ENCODE results near the gene SNCAIP. TPM values are rescaled to one million over a fixed set of nuclear protein-coding genes. Genes with fewer than 3 reads are reported as not detected.
"Not testable (repeated sequence)": the region's sequence is repeated elsewhere in the genome, so short reads cannot be mapped to it uniquely, and the experiment has no call there.

Gene SNCAIP
- total RNA-seq, 1 experiment from 2014 or later = not detected

DNA sequence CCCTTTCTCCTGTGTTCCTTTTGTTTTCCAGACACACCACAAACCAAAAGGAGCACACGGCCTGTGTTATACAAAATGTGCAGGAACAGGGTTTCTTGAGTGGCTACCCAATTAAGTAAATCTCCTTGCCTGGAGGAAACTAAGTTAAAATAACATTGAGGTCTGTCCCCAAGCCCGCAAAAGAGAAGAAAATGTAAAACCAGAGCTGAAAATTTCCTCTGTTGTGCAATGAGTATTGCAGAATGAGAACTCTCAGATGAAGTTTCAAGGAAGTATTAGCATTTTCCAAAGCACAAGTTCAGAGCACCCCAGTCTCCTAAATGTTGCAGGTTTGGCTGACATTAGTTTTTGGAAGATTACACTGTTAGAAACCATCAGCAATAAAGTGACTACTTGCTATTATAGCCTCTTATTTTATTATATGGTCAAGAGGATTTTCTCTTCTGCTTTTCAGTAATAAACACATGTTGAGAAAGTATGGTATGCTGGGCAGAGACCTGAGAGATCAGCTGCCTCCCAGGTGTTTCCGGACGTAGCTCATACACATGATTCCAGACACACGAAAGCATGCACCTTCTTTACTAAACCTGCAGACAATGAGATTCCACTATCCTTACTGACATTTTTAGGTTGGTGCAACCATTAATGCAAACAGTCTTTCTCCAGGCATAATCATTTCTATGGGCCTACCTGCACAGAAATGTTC, 161.3 kb downstream of the SNCAIP start:
- no peak for DNase-seq
- Histone ChIP-seq H3K27ac (ENCODE audit: low read length) (no peak overlapping the region), H3K4me3 (ENCODE audit: low read length) (no peak overlapping the region), H4K20me1 (ENCODE audit: insufficient read depth, low read depth, low read length) (no peaks in the 10 kb centered on the region), H3K27me3 (ENCODE audit: low read length) (no peaks in the 10 kb centered on the region), H3K4me2 (ENCODE audit: low read depth, low read length, poor library complexity, severe bottlenecking) (no peak overlapping the region), H3K4me1 (ENCODE audit: low read length) (no peaks in the 10 kb centered on the region), H3K9ac (ENCODE audit: low read length) (no peak overlapping the region), H3K9me2 (replicated peaks; ENCODE audit: insufficient read depth, low read length) (no peaks in the 10 kb centered on the region), H3K79me2 (ENCODE audit: low read length) (no peaks in the 10 kb centered on the region), H3K9me3 (ENCODE audit: low read length) (no peaks in the 10 kb centered on the region), H2AFZ (ENCODE audit: low read length) (no peak overlapping the region), H3K36me3 (ENCODE audit: insufficient read depth, low read length) (no peaks in the 10 kb centered on the region)

DNA sequence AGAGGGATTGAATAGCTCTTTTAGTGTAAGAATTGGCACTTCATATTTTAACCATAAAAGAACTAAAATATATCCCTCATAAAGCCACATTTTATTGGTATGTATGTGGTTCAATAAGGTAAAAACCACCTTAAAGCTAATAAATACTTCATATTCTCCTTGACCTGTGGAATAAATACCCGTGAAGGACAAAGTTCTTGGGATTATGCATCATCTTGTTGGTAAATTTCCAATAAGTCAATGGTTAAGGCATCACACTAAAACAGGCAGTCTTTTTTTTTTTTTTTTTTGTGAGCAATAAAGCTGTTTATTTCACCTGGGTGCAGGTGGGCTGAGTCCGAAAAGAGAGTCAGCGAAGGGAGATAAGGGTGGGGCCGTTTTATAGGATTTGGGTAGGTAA, 161.9 kb downstream of the SNCAIP start:
- Histone ChIP-seq H3K27ac (ENCODE audit: low read length) (no peak overlapping the region), H3K36me3 (ENCODE audit: insufficient read depth, low read length) (no peaks in the 10 kb centered on the region), H3K9me2 (replicated peaks; ENCODE audit: insufficient read depth, low read length) (no peaks in the 10 kb centered on the region), H3K9me3 (ENCODE audit: low read length) (no peaks in the 10 kb centered on the region), H2AFZ (ENCODE audit: low read length) (no peak overlapping the region), H3K4me3 (ENCODE audit: low read length) (no peak overlapping the region), H3K4me2 (ENCODE audit: low read depth, low read length, poor library complexity, severe bottlenecking) (no peak overlapping the region), H3K27me3 (ENCODE audit: low read length) (no peaks in the 10 kb centered on the region), H4K20me1 (ENCODE audit: insufficient read depth, low read depth, low read length) (no peaks in the 10 kb centered on the region), H3K79me2 (ENCODE audit: low read length) (no peaks in the 10 kb centered on the region), H3K9ac (ENCODE audit: low read length) (no peak overlapping the region), H3K4me1 (ENCODE audit: low read length) (no peaks in the 10 kb centered on the region)
- DNase-seq = no peak

DNA sequence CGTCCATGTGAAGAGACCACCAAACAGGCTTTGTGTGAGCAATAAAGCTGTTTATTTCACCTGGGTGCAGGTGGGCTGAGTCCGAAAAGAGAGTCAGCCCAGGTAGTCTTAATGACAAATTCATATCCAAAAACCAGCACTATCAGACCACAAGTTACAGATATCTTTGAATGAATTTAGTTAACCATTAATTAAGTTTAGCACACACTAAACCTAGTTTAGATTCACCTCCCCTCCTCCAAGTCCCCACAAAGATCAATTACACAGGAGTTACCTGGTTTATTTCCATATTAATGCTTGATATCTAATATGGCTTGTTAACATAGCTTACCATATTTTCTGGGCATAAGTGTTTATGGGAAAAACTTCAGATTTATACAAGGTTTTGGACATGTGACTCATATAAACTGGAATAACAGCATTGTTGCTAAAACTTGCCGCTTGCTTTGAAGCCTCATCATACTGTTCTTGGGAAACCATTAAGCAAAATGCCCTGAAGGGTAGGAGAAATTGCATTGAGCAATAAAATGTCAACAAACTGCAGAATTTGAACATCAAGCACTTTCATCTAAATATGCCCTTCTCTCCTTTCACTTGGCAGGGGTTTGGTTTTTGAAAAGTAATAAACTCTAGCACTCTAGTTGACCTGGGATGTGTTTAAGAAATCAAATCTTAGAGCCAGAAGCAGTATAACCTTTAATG, 166.9 kb downstream of the SNCAIP start:
- Histone ChIP-seq H3K4me3 (ENCODE audit: low read length) (no peak overlapping the region), H2AFZ (ENCODE audit: low read length) (no peak overlapping the region), H3K4me2 (ENCODE audit: low read depth, low read length, poor library complexity, severe bottlenecking) (no peak overlapping the region), H3K79me2 (ENCODE audit: low read length) (no peaks in the 10 kb centered on the region), H3K36me3 (ENCODE audit: insufficient read depth, low read length) (no peaks in the 10 kb centered on the region), H3K9ac (ENCODE audit: low read length) (no peak overlapping the region), H3K27ac (ENCODE audit: low read length) (no peak overlapping the region), H3K4me1 (ENCODE audit: low read length) (no peaks in the 10 kb centered on the region), H4K20me1 (ENCODE audit: insufficient read depth, low read depth, low read length) (no peaks in the 10 kb centered on the region), H3K9me3 (ENCODE audit: low read length) (no peaks in the 10 kb centered on the region), H3K27me3 (ENCODE audit: low read length) (no peaks in the 10 kb centered on the region), H3K9me2 (replicated peaks; ENCODE audit: insufficient read depth, low read length) (no peaks in the 10 kb centered on the region)
- DNase-seq = no peak

DNA sequence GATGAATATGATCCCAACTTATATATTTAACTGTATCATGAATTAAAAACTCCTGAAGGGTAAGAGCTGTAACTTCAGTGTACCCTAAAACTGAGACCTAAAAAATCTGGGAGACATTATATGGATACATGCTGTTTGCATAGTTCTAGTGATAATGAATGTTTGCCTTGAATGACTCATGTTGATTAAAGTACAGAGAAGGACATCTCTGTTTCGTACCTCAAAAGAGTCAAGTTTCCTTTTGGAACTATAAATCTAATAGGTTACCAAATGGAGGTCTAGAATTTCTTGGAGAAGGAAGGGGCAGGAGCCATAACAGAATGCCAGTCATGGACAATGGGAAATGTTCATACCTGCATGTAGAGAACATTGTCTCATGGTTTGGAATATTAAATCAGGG, 168.1 kb downstream of the SNCAIP start:
- no peak overlapping the region for H3K4me2 ChIP-seq (ENCODE audit: low read depth, low read length, poor library complexity, severe bottlenecking)
- DNase-seq = no peak
- H3K36me3 ChIP-seq (ENCODE audit: insufficient read depth, low read length) = no peaks in the 10 kb centered on the region
- no peaks in the 10 kb centered on the region for H3K4me1 ChIP-seq (ENCODE audit: low read length)
- no peaks in the 10 kb centered on the region for H3K27me3 ChIP-seq (ENCODE audit: low read length)
- no peaks in the 10 kb centered on the region for H3K9me3 ChIP-seq (ENCODE audit: low read length)
- H3K9me2 ChIP-seq (replicated peaks; ENCODE audit: insufficient read depth, low read length) = no peaks in the 10 kb centered on the region
- H3K27ac ChIP-seq (ENCODE audit: low read length) = no peak overlapping the region
- H3K4me3 ChIP-seq (ENCODE audit: low read length) = no peak overlapping the region
- H3K9ac ChIP-seq (ENCODE audit: low read length) = no peak overlapping the region
- H4K20me1 ChIP-seq (ENCODE audit: insufficient read depth, low read depth, low read length) = no peaks in the 10 kb centered on the region
- no peaks in the 10 kb centered on the region for H3K79me2 ChIP-seq (ENCODE audit: low read length)
- H2AFZ ChIP-seq (ENCODE audit: low read length) = no peak overlapping the region

DNA sequence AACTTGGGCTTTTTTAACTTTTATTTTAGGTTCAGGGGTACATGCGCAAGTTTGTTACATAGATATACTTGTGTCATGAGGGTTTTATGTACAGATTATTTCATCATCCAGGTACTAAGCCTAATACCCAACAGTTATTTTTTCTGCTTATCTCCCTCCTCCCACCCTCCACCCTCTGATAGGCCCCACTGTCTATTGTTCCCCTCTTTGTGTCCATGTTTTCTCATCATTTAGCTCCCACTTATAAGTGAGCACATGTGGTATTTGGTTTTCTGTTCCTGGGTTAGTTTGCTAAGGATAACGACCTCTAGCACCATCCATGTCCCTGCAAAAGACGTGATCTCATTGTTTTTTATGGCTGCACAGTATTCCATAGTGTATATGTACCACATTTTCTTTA, 172.1 kb downstream of the SNCAIP start:
- no peak for DNase-seq

DNA sequence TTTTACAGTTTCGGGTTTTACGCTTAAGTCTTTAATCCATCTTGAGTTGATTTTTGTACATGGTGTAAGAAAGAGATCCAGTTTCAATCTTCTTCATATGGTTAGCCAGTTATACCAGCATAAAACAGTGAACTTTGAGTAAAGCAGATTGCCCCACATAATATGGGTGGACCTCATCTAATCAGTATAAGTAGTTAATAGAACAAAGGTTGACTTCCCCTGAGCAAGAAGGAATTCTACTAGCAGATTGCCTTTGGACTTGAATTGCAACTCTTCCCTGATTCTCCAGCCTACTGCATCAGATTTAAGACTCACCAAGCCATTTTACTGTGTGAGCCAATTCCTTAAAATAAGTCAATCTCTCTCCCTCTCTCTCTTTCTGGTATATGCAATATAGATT, 173.2 kb downstream of the SNCAIP start:
- no peaks in the 10 kb centered on the region for H4K20me1 ChIP-seq (ENCODE audit: insufficient read depth, low read depth, low read length)
- H3K36me3 ChIP-seq (ENCODE audit: insufficient read depth, low read length) = no peaks in the 10 kb centered on the region
- H3K4me1 ChIP-seq (ENCODE audit: low read length) = no peaks in the 10 kb centered on the region
- H3K27me3 ChIP-seq (ENCODE audit: low read length) = no peaks in the 10 kb centered on the region
- no peaks in the 10 kb centered on the region for H3K9me3 ChIP-seq (ENCODE audit: low read length)
- no peak overlapping the region for H3K4me3 ChIP-seq (ENCODE audit: low read length)
- H3K79me2 ChIP-seq (ENCODE audit: low read length) = no peaks in the 10 kb centered on the region
- H3K9me2 ChIP-seq (replicated peaks; ENCODE audit: insufficient read depth, low read length) = no peaks in the 10 kb centered on the region
- H3K27ac ChIP-seq (ENCODE audit: low read length) = no peak overlapping the region
- H3K4me2 ChIP-seq (ENCODE audit: low read depth, low read length, poor library complexity, severe bottlenecking) = no peak overlapping the region
- H2AFZ ChIP-seq (ENCODE audit: low read length) = no peak overlapping the region
- H3K9ac ChIP-seq (ENCODE audit: low read length) = no peak overlapping the region
- DNase-seq = no peak

More for the DNA sequence above, 172.1 kb downstream of the SNCAIP start:
- H3K9me3 ChIP-seq (ENCODE audit: low read length) = no peaks in the 10 kb centered on the region
- H3K9me2 ChIP-seq (replicated peaks; ENCODE audit: insufficient read depth, low read length) = no peaks in the 10 kb centered on the region
- H3K27me3 ChIP-seq (ENCODE audit: low read length) = no peaks in the 10 kb centered on the region
- no peak overlapping the region for H3K4me2 ChIP-seq (ENCODE audit: low read depth, low read length, poor library complexity, severe bottlenecking)
- H3K4me1 ChIP-seq (ENCODE audit: low read length) = no peaks in the 10 kb centered on the region
- no peak overlapping the region for H2AFZ ChIP-seq (ENCODE audit: low read length)
- H3K27ac ChIP-seq (ENCODE audit: low read length) = no peak overlapping the region
- no peaks in the 10 kb centered on the region for H4K20me1 ChIP-seq (ENCODE audit: insufficient read depth, low read depth, low read length)
- no peak overlapping the region for H3K4me3 ChIP-seq (ENCODE audit: low read length)
- no peak overlapping the region for H3K9ac ChIP-seq (ENCODE audit: low read length)
- H3K36me3 ChIP-seq (ENCODE audit: insufficient read depth, low read length) = no peaks in the 10 kb centered on the region
- H3K79me2 ChIP-seq (ENCODE audit: low read length) = no peaks in the 10 kb centered on the region

DNA sequence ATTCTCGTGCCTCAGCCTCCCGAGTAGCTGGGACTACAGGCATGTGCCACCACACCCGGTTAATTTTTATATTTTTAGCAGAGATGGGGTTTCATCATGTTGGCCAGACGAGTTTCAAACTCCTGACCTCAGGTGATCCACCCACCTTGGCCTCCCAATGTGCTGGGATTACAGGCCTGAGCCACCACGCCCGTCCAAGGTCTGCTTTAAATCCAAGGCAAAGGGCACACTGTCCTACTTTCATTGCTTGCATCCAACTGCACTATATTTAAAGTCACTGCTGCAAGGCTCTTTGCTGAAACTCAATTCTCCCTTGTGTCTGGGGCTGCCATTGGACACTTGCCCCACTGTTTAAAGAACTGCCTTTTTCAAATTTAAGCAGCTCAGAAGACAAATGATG, 174.6 kb downstream of the SNCAIP start:
- not testable (repeated sequence) for H3K27me3 ChIP-seq (ENCODE audit: low read length); H3K27ac ChIP-seq (ENCODE audit: low read length); H3K9me3 ChIP-seq (ENCODE audit: low read length); H3K4me3 ChIP-seq (ENCODE audit: low read length); H2AFZ ChIP-seq (ENCODE audit: low read length); H3K79me2 ChIP-seq (ENCODE audit: low read length); H3K9ac ChIP-seq (ENCODE audit: low read length); H3K4me2 ChIP-seq (ENCODE audit: low read depth, low read length, poor library complexity, severe bottlenecking); H3K36me3 ChIP-seq (ENCODE audit: insufficient read depth, low read length); H4K20me1 ChIP-seq (ENCODE audit: insufficient read depth, low read depth, low read length); H3K4me1 ChIP-seq (ENCODE audit: low read length); DNase-seq; H3K9me2 ChIP-seq (replicated peaks; ENCODE audit: insufficient read depth, low read length)

DNA sequence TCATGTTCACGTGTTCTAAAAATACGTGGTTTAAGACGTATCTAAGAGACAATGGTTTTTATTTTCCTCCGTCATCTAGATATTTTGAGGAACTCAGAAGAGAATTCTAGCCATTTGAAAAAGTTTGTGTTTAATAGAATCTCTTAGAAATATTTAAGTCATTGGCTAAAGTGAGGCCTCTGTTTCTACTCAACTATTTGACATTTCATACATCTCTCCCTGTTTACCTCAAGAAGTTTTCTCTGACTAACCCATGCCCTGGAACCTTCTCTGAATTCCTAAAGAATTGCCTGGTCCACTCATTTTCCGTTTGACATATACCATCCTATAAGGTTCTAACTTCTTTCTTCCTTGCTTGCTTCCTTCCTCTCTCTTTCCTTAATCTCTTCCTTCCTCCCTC, 178.7 kb downstream of the SNCAIP start:
- Histone ChIP-seq H3K9me3 (ENCODE audit: low read length) (no peaks in the 10 kb centered on the region), H3K9me2 (replicated peaks; ENCODE audit: insufficient read depth, low read length) (no peaks in the 10 kb centered on the region), H3K36me3 (ENCODE audit: insufficient read depth, low read length) (no peaks in the 10 kb centered on the region), H3K4me2 (ENCODE audit: low read depth, low read length, poor library complexity, severe bottlenecking) (no peak overlapping the region), H3K27me3 (ENCODE audit: low read length) (no peaks in the 10 kb centered on the region), H3K79me2 (ENCODE audit: low read length) (no peaks in the 10 kb centered on the region), H3K27ac (ENCODE audit: low read length) (no peak overlapping the region), H3K9ac (ENCODE audit: low read length) (no peak overlapping the region), H3K4me3 (ENCODE audit: low read length) (no peak overlapping the region), H3K4me1 (ENCODE audit: low read length) (no peaks in the 10 kb centered on the region), H4K20me1 (ENCODE audit: insufficient read depth, low read depth, low read length) (no peaks in the 10 kb centered on the region), H2AFZ (ENCODE audit: low read length) (no peak overlapping the region)
- no peak for DNase-seq

Data from Karpas-422 (cell line).